Hematopoietic multipotent progenitor cell treated with erythropoietin and hydrocortisone succinate and interleukin-3 and kit ligand, for 15 days (in vitro differentiated cells): Measurements from ENCODE around the gene KRT81.
"Not testable (repeated sequence)": the region's sequence is repeated elsewhere in the genome, so short reads cannot be mapped to it uniquely, and the experiment has no call there.

Source experiments
- DNase-seq: peaks from one replicate; pipeline ENCODE4 v3.0.0-alpha.2; 2015; ENCODE audit warnings: low spot score

The KRT81 gene

DNA sequence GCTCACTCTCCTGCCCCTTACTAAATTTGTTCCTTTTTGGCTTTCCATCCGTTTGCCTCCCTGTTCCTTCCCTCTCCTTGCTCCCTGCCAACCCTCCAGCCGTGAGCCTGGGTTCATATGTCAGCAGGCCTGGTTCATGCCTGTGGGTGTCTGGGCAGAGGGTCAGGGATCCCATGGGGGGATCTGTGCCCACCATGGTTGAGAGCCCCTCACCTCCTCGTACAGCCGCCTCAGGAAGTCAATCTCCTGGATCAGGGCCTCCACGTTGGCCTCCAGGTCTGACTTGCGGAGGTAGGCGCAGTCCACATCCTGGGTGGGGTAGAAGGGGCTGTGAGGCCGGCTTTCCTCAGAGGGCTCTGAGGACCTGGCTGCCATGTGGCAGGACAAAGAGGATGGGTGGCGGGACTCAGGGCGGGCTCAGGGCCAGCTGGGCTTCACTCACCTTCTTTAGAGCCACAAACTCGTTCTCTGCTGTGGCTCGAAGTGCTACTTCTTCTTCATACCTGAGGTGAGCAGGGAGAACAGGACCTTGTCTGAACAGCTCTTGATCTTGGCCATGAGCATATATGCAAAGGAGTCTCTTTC, 26.2 kb upstream of the KRT81 start:
- no peak for DNase-seq

DNA sequence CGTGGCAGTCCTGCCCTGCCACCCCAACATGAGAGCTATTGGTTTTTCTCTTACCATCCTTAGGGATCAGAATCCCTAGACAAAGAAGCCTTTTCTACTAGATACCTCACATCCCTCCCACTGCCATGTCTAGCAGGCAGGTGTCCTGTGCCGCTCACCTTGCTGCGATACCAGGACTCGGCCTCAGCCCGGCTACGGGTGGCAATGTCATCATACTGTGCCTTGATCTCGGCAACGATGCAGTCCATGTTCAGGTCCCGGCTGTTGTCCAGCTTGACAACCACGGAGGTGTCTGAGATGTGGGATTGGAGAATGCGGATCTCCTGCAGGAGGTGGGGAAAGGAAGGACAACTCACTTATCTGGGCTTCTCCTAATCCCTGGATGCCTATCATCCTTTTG, 25.4 kb upstream of the KRT81 start:
- DNase-seq, result no peak

DNA sequence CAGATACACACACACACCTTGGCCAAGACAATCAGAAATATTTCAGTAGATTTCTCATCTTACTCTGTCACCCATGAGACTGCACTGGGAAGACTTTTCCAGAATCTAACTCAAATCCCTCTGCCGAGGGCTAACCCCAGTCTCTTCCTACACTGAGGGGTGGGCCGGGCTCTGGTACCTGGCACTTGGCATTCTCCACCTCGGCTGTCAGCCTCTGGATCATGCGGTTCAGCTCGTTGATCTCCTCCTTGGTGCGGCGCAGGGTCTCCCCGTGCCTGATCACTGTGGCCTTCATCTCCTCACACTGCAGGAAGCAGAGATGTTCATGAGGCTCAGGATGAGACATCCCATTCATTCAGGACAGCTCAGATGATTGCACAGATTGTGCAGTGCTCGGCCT, 25.0 kb upstream of the KRT81 start:
- no peak for DNase-seq

DNA sequence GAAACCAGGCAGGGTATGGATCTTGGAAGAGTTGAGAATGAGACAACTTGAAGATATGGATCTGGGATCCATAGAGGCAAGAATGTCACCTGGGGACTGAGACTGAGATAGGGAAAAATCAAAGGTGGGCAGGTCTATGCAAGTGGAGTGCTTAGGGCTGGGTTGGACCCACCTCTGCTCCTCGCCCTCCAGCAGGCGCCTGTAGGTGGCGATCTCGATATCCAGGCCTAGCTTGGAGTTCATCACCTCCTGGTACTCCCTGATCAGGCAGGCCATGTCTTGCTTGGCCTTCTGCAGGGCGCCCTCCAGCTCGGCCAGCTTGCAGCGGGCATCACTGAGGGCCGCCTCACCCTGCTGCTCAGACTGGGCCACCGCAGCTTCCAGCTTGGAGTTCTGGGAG, 24.4 kb upstream of the KRT81 start:
- not testable (repeated sequence) for DNase-seq

DNA sequence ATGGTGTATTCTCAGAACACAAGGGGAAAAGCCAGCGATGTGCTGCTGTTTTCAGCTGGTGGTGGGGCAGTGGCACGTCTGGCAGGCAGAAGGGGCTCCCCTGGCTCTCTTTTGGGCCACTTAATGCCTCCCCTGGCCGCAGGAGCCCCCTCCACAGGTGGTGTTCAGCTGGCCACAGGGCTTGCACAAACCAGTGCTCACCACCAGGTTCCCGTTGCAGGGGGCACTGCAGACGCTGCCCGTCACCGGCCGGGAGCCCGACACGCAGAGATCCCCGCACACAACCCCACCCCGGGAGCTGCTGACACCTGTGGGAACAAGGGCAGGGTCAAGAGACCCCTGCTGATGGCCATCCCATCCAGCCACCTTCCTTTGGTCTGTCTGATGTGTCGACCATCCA, 23.2 kb upstream of the KRT81 start:
- no peak for DNase-seq

DNA sequence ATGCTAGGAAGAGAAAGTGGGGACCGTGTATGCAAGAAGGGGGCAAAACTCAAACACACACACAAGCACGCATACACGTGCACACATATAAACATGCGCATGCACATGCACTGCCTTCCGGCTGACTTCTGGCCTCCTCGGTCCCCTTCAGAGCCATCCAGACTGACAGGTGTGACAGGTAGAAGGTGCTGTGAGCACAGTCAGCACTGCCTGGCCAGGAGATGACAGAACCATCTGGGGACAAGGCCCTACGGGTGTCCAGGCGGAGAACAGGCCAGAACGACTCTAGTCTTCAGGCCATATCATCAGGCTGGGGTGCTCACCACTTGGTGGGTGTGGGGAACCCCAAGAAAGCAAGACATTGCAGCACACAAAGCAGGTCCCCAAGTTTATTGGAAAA, 22.6 kb upstream of the KRT81 start:
- no peak for DNase-seq

DNA sequence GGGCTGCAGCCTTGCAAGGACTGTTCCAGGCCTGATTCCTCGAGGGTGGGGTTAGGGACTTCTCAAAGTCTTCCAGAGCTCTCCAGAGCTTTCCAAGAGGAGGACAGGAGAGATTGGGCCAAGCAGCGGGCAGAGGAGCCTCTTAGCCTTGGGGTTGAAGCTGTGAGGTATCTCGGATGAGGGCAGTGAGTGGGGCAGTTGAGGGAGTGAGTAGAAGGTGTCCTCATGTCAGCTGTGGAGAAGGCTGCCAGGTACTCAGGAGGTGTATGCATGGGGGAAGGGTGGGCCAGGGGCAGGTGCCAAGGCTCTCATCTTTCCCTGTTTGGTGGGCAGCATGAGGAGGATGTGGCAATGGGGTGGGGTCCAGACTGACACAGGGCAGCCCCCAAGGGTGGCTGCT, 22.1 kb upstream of the KRT81 start:
- DNase-seq, result no peak

DNA sequence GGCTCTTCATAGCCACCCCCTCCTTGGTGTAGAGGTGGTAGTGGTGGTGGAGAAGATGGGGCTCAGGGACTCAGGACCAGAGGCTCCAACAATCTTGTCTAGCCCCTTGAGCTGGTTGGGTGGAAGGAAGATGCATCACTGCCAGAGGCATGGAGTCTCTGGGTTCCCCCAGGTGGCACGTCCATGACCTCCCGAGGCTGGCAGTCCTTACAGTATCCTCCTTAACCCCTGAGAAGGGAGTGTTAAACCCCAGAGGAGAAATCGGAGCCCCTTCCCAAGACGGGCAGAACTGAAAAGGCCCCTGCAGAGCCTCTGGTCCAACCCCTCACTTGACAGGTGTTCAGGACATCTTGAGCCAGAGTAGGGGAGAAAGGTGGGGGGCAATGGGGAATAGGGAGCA, 20.8 kb upstream of the KRT81 start:
- no peak for DNase-seq

DNA sequence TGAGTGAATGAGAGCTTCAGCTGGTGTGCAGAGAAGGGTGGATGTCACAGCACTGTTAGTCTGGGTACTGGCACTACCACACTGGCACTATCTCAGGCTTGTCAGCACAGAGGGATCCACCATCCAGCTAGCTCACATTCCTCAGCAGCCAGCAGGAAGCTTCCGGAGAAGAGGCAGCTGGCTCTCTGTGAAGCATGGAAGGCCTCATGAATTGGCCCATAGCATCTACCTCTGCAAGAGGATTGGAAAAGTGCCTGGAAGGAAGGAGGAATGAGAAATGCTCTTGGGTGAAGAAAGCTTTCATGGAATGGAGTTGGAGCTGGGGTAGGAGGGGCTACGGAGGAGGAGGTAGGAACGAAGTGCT, 19.9 kb upstream of the KRT81 start:
- DNase-seq, result no peak

DNA sequence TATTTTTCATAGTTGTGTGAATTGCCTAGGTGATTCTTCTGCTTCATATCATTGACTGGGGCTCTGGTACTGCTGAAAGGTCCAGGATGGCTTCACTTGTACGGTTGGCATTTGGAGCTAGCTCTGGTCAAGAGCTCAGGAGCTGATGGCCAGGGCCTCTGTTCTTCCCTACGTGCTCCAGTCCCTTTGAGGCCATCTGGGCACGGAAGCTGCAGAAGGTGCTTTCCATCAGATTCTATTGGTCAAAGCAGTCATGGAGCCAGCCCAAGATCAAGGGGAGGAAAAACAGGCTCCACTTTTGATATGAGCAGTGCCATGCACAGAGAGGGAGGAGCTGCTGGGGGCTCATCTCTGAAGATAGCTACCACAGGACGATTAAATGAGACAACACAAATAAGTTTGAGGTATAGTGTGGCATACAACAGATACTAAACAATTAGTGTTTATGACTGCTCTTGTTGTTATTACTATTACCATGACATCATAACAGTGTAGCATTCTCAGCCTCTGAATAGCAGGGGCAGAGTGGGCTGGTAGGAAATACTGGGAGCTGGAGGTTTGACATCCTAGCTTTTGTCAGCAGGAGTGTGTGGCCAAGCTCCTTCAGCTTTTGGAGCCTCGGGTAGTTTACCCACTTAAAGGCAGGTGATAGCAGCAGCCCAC, 19.4 kb upstream of the KRT81 start:
- no peak for DNase-seq

DNA sequence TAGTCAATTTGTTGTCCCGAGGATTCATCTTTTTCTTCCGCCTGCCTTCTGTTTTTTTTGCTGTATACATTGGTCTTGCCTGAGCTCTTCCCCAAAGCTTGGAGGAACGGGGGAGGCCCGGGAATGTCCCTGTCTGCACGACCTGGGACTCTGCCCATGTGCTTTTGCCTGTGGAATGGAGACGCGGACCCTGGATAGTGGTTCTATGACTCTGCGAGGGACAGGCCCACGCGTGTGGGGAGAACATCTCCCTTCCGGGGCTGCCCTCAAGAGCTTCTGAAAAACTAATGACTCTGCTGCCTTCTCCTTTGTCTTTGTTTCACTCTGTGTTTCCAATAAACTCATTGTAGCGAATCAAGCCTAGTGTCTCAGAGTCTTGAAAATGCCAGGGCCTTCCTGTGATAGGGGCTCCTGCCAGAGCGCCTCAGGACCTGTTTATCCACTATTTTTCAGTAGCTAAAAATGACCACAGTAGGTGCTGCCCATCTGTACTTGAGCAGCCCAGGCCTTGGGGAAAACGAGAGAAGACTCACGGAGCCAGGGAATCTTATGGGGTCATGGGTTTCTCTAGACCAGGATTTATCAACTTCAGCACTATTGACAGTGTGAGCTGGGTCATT, 17.6 kb upstream of the KRT81 start:
- no peak for DNase-seq

DNA sequence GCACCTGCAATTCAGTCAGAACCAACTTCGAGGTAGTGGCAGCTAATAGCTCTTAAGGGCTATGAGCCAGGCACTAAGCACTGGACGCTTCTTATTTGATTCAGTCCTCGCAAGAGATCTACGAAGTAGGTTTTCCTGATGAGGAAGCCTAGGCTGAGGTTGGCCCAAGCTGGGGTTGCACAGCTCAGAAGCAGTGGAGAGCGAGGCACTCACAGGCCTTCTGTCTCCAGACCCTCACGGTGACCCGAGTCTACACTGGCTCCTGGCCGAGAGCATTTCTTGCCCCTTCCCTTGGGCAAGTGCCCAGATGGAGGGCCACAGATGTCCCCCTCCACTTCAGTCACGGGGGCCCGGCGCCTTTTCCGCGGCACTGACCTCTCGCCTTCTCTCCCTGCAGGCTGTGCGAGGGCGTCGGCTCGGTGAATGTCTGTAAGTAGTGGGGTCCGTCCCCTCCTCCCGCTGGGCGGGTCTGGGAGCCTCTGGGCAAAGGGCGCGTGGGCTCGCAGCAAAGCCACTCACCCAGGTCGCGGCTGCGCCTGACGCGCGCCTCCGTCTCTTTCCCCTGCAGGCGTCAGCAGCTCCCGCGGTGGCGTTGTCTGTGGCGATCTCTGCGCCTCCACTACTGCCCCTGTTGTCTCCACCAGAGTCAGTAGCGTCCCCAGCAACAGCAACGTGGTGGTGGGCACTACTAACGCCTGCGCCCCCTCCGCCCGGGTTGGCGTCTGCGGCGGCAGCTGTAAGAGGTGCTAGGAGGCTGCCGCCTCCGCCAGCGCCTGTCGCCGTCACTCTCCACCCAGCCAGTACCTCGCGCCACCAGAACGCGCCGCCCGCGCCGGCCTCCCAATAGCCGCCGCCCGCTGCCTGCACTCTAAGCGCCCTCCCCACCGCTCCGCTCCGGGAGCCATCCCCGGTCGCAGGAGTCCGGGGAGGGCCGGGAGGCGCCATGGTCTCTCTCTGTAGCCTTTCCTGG, 16.8 kb upstream of the KRT81 start:
- DNase-seq, result no peak

DNA sequence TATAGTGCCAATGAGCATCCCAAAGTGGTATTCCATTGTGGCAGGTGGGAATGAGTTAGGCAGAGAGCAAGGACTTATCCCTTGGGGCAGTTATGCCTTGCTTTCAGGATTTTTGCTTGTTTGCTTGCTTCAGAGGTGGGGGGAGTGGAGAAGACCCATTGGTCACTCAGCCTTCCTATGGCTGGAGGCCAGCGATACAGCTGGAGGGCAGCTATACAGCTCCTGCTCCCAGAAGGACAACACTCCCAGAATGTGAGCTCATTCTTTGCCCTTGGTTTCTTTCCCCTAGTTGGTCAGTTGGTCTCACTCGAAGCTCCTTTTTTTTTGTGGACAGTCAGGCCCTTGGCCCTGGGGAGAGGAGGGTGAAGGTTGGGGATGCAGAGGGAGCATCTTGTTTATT, 15.4 kb upstream of the KRT81 start:
- DNase-seq, result no peak

DNA sequence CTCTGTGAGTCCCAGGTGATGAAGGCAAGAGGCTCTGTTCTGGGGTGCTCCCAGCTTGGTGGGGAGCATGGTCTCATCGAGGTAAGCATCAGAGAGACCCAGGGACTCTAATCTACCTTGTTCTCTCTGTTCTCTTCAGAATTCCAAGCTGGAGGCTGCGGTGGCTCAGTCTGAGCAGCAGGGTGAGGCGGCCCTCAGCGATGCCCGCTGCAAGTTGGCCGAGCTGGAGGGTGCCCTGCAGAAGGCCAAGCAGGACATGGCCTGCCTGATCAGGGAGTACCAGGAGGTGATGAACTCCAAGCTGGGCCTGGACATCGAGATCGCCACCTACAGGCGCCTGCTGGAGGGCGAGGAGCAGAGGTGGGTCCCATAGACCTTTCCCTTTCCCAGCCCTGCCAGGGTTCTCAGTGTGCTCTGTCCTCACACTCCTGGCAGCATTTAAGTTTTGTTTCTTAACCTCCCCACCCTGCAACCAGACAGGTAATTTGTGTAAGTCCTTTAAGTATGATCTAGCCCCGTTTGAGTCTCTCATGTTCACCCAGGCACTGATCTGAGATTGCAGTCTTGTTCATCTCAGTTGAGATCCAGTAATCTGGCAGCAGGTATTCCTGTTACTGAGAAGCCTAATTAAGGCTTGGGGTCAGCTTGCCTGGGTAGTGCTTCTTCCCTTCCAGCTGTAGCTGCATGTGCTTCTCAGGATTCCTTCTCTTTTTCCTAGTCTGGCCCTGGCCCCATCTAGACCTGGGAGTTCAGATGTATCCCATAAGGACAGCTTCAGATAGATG, 14.8 kb upstream of the KRT81 start:
- DNase-seq, result no peak

DNA sequence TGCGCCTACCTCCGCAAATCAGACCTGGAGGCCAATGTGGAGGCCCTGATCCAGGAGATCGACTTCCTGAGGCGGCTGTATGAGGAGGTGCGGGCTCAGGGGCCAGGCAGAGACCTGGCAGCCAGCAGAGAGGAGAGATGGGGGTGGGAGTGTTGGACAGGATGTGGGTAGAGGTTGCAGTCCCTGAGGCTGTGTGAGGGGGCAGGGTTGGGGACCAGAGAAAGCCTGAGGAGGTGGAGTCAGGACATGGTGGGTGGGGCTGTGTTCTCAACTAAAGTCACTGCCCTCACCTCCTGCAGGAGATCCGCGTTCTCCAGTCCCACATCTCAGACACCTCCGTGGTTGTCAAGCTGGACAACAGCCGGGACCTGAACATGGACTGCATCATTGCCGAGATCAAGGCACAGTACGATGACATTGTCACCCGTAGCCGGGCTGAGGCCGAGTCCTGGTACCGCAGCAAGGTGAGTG, 13.6 kb upstream of the KRT81 start:
- not testable (repeated sequence) for DNase-seq

DNA sequence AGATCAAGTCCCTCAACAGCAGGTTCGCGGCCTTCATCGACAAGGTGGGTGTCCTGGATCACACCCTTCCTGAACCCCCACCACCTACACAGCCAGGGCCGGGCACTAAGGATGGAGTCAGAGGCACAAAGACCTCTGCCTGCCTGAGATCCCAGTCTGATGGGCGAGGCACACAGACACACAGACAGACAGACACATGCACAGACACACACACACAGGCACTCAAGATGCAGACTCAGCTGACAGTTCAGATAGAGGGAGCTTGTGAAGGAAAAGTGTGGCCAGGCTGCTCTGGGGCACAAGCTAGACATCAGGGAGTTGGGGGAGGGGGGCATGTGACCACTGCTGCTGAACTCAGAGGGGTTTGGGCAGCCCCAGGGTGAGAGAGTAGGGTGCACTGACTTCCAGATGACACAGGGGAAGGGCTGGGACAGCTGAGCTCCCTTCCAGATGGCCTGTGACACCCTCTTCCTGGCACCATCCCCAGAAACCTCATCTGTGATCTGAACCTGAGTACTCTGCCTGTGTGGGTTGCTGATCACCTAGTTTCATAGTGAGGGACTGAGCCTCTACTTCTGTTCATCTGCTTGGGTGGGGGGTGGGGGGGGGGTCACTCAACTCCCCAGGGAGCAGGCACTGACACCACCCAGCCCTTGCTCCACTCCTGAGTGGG, 11.0 kb upstream of the KRT81 start:
- DNase-seq, result not testable (repeated sequence)

DNA sequence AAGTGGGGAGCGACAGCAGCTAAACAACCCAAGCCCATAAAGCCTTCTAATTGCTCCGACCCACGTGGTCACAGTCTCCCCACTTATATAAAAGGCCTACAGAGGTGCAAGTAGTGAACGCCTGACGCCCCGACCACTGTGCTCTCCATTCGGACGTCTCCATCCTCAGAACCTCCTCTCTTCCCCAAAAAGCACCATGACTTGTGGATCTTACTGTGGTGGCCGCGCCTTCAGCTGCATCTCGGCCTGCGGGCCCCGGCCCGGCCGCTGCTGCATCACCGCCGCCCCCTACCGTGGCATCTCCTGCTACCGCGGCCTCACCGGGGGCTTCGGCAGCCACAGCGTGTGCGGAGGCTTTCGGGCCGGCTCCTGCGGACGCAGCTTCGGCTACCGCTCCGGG, 10.4 kb upstream of the KRT81 start:
- not testable (repeated sequence) for DNase-seq

DNA sequence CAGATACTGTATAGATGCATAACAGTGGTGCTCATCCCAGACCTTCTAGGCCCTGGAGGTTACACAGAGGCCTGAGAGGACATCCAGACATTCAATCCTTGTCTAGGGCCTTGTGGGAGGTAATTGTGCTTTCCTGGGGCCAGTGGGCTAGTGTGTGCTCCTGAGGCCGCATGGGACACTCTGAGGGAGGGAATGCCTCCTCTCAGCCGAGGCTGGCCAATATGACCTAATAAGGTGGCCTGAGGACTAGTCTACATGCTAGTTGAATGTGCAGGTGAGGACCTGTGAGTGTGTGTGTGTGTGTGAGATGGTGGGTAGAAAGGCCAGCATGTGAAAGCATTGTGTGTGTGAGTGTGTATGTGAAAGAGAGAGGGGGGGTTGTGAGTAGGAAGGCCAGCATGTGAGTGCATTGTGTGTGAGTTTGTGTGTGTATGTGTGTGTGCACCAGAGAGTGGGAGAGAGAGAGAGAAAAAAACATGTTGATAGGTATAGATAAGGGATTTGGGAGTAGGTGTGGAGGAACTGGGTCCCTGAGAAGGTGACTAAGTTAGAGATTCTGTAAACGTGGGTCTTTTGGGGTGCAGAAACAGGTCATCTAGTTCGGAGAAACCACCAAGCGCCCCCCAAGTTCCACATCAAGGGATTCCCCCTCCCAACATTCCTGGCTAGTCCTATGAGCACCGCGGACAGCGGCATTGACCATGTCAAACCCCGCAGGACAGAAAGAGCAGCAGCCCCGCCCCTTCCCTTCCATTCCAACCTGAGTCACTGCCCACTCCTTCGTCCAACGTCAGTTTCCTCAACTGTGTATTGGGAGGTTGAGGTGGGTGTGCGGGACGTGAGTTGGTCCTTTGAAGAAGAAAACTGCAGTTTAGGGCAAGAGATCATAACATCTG, 9.7 kb upstream of the KRT81 start:
- DNase-seq, result no peak

DNA sequence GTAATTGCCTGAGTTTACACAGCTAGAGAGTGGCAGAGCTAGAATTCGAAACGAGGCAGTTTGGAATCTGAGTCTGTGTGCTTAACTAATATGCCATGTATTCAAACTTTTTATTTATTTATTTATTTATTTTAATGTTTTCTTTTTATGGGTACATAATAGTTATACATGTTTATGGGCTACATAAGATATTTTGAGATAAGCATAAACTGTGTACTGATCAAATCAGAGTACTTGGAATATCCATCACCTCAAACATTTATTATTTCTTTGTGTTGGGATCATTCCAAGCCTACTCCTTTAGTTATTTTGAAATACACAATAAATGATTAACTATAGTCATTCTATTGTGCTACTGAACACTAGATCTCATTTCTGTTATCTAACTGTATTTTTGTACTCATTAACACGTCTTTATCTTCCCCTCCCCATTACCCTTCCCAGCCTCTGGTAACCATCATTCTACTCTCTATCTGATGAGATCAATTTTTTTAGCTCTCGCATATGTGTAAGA, 7.4 kb upstream of the KRT81 start:
- DNase-seq, result no peak
